ENCODE results near the gene POTEJ.
"Not testable (repeated sequence)": the region's sequence is repeated elsewhere in the genome, so short reads cannot be mapped to it uniquely, and the experiment has no call there.

The POTEJ gene

DNA sequence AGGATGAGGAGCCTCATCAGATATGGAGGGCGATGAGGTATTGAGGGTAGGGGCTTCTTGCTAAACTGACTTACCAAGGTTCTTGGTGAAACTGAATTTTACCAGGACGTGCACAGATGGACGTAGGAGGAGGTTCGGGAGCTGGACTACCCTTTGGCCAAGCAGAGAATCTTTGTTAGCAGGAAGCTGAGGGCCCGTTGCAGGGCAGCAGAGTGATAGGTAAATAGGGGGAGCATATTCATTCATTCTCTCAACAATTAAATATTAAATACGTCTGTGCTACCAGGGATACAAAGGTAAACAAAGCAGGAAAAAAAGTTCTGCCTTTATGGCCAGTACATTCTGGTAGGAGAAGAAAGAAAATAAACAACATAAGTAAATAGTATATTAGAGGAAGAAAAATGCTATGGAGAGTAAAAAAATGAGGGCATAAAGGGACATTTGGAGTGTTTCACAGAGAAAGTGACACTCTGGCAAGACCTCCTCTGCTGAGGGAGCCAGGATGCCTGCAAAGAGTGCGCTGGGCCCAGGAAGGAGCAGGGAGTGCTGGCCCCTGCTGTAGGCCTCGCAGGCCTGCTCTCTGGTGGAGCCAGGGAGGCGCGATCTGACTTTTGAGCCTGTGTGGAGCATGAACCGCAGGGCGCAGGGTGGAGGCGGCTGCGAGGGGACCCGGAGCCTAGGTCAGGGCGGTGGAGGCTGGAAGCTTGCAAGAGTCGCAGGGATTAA lies 2.8 kb upstream of the POTEJ start:
- DNase-seq: not testable (repeated sequence)

DNA sequence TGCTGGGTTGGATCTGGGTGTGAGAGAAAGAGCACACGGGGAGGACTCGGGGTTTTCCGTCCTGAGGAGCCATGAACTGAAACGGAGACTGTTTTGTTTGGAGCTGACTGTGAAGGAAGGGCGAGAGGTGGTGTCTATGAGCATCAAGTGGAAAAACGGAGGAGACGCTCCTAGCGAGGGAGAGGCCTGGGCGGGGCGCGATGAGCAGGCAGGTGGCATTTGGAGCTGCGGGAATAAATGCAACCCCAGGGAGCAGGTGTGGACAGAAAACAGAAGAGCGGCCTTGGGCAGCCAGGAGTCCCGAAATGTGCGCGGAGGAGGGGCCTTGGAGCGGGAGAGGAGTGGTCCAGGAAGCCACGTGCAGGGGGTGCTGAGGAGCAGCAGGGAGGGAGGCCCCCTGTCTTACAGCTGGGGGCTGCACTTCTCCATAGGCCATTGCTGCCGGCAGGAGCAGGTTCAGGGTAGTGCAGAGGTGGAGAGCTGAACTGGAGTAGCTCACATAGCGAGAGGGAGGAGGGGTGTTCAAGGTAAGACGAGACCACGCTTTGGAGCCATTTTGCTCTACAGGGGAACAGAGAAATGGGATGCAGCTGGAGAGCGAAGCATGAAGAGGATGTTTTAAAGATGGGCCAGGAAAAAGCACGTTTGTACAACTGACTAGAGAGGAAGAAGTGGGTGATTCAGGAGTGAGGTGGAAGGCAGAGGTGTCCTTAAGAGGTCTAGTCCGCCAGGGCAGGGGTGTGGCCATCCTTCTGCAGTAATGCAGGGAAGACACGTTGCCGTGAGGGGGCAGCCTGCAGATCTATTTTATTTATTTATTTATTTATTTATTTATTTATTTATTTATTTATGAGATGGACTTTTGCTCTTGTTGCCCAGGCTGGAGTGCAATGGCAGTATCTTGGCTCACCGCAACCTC lies 2.0 kb upstream of the POTEJ start:
- DNase-seq: not testable (repeated sequence)

DNA sequence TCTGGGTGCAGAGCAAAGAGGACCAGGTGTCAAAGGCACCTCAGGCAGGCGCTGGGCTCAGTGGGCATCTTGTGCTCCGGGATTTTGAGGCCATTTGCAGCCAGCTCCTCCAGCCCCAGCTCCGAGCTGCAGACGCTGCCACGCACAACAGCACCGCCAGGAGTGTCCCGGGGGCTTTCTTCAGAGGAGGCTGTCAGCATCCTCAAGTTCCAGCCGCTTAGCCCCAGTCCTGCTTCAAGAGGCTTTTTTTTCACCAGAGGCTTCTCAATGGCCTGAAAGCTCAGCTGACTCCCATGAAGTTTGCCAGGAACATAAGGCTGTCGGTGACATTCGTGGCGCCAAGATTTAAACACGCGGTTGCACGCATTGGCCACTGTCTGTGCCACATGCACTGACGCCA lies 754 bp upstream of the POTEJ start:
- not testable (repeated sequence) for DNase-seq

DNA sequence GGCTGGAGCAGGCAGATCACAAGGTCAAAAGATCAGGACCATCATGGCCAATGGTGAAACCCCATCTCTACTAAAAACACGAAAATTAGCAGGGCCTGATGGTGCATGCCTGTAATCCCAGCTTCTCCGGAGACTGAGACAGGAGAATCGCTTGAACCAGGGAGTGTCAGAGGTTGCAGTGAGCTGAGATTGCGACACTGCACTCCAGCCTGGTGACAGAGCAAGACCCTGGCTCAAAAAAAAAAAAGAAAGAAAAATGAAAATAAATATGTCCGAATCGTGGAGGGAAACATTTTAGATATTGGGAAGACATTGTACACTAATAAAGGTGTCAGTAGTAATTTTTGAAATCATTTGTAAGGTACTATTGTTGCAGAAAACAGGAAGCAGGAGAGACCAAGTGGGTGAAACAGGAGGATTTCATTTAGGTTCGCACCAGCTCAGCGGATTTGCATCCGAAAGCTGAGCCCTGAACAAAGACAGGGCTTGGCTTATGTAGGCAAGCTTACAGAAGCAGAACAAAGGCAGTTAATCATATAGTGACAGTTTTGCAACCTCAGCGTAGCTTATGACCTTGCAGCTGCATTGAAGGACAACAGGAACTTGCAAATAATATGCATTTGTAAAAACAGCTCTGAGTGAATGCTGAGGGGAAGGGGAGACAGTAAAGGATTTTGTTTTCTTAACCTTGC lies 17.7 kb downstream of the POTEJ start:
- not testable (repeated sequence) for DNase-seq

DNA sequence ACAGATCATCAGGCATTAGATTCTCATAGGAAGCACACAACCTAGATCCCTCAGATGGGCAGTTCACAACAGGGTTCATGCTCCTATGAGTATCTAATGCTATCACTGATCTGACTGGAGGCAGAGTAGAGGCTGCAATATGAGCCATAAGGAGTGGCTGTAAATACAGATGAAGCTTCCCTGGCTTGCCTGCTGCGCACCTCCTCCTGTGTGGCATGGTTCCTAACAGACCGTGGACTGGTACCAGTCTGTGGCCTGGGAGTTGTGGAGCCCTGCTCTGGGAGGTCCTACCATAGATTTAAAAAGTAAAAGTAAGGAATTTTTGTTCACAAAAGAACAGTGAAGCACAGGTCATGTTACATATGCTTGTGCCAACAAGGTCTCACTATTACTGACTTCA lies 27.7 kb downstream of the POTEJ start:
- not testable (repeated sequence) for DNase-seq

DNA sequence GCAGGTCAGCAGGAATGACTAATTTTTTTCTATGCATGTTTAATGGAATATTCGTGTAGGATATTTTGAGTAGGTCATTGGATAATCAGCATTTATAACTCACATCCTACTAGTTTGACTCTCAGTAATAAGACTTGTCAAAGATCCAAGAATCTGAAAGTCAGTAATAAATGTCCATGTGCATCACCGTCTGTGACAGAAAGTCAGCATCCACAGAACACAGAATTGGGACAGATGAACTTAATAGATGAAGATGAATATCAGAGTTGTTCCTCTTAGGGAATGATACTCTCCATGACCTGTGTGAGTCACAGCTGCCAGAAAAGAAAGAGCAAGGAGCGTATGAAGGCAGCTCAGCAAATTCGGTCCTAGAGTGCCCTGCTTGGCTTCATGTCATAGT lies 30.4 kb downstream of the POTEJ start:
- not testable (repeated sequence) for DNase-seq

DNA sequence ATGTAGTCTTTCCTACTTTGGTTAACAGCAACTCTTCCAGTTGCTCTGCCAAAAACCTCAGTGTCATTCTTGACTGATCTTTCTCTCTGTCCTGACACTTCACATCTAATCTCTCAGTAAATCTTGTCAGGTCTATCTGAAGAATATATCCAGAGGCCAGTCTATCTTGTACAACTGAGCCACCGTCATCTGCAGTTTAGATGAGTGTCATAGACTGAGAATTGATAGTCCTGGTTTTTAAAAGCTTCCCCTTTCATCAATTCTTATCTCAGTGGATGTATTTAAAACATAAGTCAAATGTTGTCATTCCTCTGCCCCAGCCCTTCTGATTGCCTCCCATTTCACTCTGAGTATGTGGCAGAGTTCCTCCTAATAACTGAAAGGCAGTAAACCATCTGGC lies 38.0 kb downstream of the POTEJ start:
- not testable (repeated sequence) for DNase-seq

DNA sequence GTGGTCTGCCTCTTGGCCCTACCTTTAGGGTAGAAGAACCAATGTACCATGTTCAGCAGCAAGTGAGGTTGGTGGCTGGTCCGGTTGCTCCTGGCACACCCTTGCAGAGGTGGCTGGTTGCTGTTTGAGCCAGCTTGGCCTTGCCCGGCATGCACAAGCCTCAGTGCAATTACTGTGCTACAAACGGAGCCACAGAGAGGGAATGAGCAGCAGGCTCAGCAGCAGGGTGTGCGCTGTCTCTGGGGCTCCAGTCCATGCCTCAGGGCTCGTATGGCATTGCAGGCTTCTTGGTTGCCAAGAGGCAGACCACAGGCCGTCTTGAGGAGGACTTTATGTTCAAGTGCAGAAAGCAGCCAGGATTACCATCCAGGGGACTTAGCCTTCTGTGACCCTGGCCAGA lies 53.3 kb downstream of the POTEJ start:
- not testable (repeated sequence) for DNase-seq

DNA sequence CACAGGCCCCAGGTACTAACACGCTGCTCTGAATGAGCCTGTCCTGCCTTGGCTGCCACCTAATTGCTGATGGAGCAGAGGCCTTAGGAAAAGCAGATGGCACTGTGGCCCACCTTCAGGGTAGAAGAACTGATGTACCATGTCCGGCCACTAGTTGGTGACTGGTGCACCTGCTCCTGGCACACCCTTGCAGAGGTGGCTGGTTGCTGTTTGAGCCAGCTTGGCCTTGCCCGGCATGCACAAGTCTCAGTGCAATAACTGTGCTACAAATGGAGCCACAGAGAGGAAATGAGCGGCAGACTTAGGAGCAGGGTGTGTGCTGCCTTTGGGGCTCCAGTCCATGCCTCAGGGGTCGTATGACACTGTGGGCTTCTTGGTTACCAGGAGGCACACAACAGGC lies 54.4 kb downstream of the POTEJ start:
- not testable (repeated sequence) for DNase-seq

DNA sequence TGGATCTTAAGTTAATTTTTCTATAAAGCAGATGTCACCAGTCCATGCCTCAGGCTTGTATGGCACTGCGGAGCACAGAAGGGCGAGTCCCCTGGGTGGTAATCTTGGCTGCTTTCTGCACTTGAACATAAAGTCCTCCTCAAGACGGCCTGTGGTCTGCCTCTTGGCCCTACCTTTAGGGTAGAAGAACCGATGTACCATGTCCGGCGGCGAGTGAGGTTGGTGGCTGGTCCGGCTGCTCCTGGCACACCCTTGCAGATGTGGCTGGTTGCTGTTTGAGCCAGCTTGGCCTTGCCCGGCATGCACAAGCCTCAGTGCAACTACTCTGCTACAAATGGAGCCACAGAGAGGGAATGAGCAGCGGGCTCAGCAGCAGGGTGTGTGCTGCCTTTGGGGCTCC lies 56.3 kb downstream of the POTEJ start:
- DNase-seq: not testable (repeated sequence)

DNA sequence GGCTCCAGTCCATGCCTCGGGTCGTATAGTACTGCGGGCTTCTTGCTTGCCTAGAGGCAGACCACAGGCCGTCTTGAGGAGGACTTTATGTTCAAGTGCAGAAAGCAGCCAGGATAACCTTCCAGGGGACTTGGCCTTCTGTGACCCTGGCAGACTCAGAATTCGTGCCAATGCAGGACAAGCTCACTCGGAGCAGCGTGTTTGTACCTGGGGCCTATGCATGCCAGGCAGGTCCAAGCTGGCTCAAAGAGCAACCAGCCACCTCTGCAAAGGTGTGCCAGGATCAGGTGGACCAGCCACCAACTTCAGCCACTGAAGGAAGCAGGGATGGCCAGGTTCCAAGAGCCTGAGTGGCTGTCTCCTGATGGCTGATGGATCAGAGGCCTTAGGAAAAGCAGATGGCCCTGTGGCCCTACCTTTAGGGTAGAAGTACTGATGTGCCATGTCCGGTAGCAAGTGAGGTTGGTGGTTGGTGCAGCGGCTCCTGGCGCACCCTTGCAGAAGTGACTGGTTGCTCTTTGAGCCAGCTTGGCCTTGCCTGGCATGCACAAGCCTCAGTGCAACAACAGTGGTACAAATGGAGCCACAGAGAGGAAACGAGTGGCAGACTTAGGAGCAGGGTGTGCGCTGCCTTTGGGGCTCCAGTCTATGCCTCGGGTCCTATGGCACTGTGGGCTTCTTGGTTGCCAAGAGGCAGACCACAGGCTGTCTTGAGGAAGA lies 58.9 kb downstream of the POTEJ start:
- DNase-seq: not testable (repeated sequence)

DNA sequence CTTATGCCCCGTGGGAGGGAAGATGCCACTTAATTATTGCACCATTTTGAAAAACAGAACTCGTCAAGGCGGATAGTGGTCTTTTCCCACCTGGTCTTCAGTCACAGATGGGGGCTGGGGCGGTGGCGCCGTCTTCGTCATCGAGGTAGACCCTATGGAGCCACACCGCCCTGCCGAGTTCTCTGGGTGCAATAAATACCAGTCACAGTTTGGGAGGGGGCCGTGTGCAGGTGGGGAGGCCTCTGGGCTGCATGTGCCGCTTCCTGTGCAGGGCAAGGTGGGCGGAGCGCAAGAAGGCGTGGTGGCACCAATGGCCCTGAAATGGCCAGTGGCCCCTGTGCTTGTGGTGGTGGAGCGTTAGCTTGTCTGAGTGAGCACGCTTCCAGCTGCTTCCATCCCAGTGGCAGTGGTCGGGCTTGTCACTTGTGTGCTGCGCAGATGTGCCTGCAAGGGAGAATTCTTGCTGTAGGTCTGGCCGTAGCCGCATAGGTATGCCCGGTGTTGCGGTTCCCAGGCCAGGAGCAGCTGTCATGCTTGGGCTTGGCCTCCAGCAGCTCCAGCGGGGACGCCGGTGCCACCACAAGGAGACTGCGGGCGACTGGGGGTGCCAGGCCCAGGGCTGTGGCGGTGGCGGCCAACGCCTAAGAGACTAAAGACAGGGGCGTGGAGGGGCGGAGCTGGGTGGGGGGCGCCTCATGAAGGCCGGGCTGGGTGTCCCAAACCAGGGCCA lies 81.0 kb downstream of the POTEJ start:
- not testable (repeated sequence) for DNase-seq

DNA sequence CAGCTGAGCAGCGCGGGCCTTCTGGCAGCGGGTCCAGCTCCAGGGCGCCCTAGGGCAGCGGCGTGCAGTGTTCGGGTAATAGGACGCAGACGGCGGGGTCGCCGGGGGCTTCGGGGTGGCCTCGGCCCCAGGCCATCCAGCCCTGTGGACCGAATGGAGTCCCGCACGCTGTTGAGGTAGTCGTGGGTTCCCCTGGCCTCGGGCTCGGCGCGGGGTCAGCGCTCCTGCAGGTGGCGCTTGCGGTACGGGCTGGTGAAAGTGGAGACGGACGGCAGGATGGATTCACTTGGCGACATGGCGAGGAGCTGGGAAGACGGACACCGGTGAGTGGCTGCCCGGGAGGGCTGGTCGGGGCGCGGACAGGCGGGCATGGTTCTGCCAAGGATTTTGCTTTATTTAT lies 82.2 kb downstream of the POTEJ start:
- not testable (repeated sequence) for DNase-seq

DNA sequence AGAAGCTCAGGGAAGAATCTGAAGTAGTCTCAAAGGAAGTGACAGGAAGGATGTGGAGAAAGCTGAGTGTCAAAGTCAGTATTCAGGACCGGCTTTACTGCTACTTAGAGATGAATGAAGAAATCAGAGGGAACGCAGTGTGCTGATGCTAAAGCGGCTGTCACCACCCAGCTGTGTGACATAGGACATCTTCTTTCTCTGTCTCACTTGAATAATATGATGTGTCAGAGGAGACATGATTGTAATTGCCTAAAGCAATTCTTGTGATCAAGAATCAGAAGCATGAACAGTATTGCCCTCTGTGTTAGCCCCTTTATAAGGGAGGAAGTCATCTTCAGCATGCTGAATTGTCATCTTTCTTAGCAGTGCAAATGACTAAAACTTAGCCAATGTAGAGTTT lies 92.0 kb downstream of the POTEJ start:
- not testable (repeated sequence) for DNase-seq
